ENCODE data around the gene CDC42EP3. TPM values are rescaled to one million over a fixed set of nuclear protein-coding genes. Genes with fewer than 3 reads are reported as not detected.

Gene CDC42EP3
- total and polyA plus RNA-seq, 2 donors (not counting 1 experiment from before 2014, with no cell fraction given): 28.0 to 29.9 TPM

DNA sequence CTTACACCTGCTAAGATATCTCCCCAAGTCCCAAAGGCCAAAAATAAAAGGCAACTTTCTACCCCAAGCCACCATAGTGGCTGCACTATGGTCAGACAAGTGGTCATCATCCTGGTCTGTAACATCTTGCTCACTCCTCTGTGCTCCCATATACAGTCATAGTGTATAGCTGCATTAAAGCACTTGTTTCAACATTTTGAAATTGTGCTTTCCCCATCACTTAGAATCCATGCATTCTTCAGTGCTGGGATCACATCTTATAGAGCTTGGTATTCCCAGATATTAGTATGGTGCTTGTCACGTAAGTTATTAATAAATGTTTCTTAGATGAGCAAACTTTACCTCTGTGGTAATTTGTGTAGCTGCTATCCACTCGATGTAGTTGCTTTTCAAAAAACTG, 40.4 kb upstream of the CDC42EP3 start:
- no peak for ATAC-seq (ENCODE audit: low read depth)
- H3K9ac ChIP-seq (ENCODE audit: low read length): no peak overlapping the region
- H3K9me3 Mint-ChIP-seq (ENCODE audit: insufficient read depth): peaks cover 4% of the 10 kb centered on the region
- H3K27me3 ChIP-seq (replicated peaks in 1 of 4; ENCODE audit: control extremely low read depth in 1 of 4, control insufficient read depth in 3 of 4, insufficient read depth in 4 of 4, low read length in 3 of 4): no peaks in the 10 kb centered on the region
- DNase-seq: no peak
- H4K20me1 ChIP-seq (ENCODE audit: control insufficient read depth, insufficient read depth, low read length, poor library complexity, severe bottlenecking): no peaks in the 10 kb centered on the region
- ChIA-PET POLR2A (no interaction called here), CTCF (no interaction called here)
- H3K4me3 Mint-ChIP-seq: no peak overlapping the region
- H3K4me1 Mint-ChIP-seq: peaks cover 40% of the 10 kb centered on the region
- no peak overlapping the region for H3K4me2 ChIP-seq (replicated peaks; ENCODE audit: low read depth, low read length, poor library complexity, severe bottlenecking)
- no peaks in the 10 kb centered on the region for H3K79me2 ChIP-seq (ENCODE audit: control insufficient read depth, insufficient read depth, low read length)
- WGBS (ENCODE audit: insufficient coverage): no CpG with 5 or more reads among the region's 2 CpGs
- intact Hi-C loops (cut with micrococcal nuclease): no loop called here
- H3K36me3 ChIP-seq (replicated peaks in 1 of 2; ENCODE audit: control extremely low read depth in 1 of 2, control insufficient read depth in 1 of 2, extremely low read depth in 1 of 2, insufficient read depth in 2 of 2, low read length in 1 of 2): no peaks in the 10 kb centered on the region
- no peak overlapping the region for H3K27ac ChIP-seq (ENCODE audit: low read length in 2 of 2)
- H3K27me3 Mint-ChIP-seq: no peaks in the 10 kb centered on the region
- no peak overlapping the region for H2AFZ ChIP-seq (ENCODE audit: insufficient read depth, low read depth, low read length, poor library complexity, severe bottlenecking)
- TF ChIP-seq, protein P1, sequence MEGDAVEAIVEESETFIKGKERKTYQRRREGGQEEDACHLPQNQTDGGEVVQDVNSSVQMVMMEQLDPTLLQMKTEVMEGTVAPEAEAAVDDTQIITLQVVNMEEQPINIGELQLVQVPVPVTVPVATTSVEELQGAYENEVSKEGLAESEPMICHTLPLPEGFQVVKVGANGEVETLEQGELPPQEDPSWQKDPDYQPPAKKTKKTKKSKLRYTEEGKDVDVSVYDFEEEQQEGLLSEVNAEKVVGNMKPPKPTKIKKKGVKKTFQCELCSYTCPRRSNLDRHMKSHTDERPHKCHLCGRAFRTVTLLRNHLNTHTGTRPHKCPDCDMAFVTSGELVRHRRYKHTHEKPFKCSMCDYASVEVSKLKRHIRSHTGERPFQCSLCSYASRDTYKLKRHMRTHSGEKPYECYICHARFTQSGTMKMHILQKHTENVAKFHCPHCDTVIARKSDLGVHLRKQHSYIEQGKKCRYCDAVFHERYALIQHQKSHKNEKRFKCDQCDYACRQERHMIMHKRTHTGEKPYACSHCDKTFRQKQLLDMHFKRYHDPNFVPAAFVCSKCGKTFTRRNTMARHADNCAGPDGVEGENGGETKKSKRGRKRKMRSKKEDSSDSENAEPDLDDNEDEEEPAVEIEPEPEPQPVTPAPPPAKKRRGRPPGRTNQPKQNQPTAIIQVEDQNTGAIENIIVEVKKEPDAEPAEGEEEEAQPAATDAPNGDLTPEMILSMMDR (IDR thresholded peaks at IDR 0.05): no peak
- TF ChIP-seq EZH2 (IDR thresholded peaks at IDR 0.05; ENCODE audit: borderline replicate concordance, insufficient read depth, low read depth, low read length, poor library complexity, severe bottlenecking): no peak
- no peak overlapping the region for H3K27ac Mint-ChIP-seq
- H3K4me3 ChIP-seq (ENCODE audit: control extremely low read depth in 1 of 5, extremely low read depth in 1 of 5, insufficient read depth in 1 of 5, low read depth in 2 of 5, low read length in 4 of 5): no peak overlapping the region
- peaks cover 21 to 34% of the 10 kb centered on the region in 2 donors for H3K4me1 ChIP-seq (ENCODE audit: control insufficient read depth in 2 of 2, insufficient read depth in 2 of 2, low read length in 2 of 2)
- H3K9me3 ChIP-seq (ENCODE audit: control extremely low read depth in 1 of 3, control insufficient read depth in 2 of 3, insufficient read depth in 1 of 3, low read length in 2 of 3): peaks cover 0 to 9% (median 0%) of the 10 kb centered on the region in 3 donors

DNA sequence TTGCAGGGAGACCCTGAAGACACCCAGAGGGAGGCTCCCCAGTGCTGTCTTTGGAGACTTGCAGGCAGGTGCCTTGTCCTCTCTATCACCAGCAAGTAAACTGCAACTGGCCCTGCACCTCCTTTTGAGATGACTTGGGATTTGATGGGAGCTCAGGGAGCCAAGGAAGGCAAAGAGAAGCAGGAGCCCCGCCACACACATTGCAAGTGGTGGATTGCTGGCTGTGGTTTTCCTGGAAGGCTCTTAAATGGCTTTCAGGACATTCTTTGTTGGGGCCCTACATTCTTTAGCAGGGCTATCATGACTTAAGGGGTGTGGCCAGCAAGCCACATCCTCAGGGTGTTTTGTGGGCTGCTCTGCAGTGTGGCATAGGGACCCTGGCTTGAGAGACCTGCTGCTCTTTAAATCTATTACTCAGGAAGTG, 39.9 kb upstream of the CDC42EP3 start:
- Histone ChIP-seq H3K9ac (ENCODE audit: low read length) (no peak overlapping the region), H3K4me2 (replicated peaks; ENCODE audit: low read depth, low read length, poor library complexity, severe bottlenecking) (no peak overlapping the region), H2AFZ (ENCODE audit: insufficient read depth, low read depth, low read length, poor library complexity, severe bottlenecking) (no peak overlapping the region), H3K4me3 (ENCODE audit: control extremely low read depth in 1 of 5, extremely low read depth in 1 of 5, insufficient read depth in 1 of 5, low read depth in 2 of 5, low read length in 4 of 5) (no peak overlapping the region), H3K27ac (ENCODE audit: low read length in 2 of 2) (no peak overlapping the region), H3K79me2 (ENCODE audit: control insufficient read depth, insufficient read depth, low read length) (no peaks in the 10 kb centered on the region), H3K4me1 (ENCODE audit: control insufficient read depth in 2 of 2, insufficient read depth in 2 of 2, low read length in 2 of 2) (peaks cover 24 to 39% of the 10 kb centered on the region in 2 donors), H3K27me3 (replicated peaks in 1 of 4; ENCODE audit: control extremely low read depth in 1 of 4, control insufficient read depth in 3 of 4, insufficient read depth in 4 of 4, low read length in 3 of 4) (no peaks in the 10 kb centered on the region), H3K9me3 (ENCODE audit: control extremely low read depth in 1 of 3, control insufficient read depth in 2 of 3, insufficient read depth in 1 of 3, low read length in 2 of 3) (peaks cover 0 to 9% (median 0%) of the 10 kb centered on the region in 3 donors), H3K36me3 (replicated peaks in 1 of 2; ENCODE audit: control extremely low read depth in 1 of 2, control insufficient read depth in 1 of 2, extremely low read depth in 1 of 2, insufficient read depth in 2 of 2, low read length in 1 of 2) (no peaks in the 10 kb centered on the region), H4K20me1 (ENCODE audit: control insufficient read depth, insufficient read depth, low read length, poor library complexity, severe bottlenecking) (no peaks in the 10 kb centered on the region)
- peaks cover 45% of the 10 kb centered on the region for H3K4me1 Mint-ChIP-seq
- H3K27ac Mint-ChIP-seq: peak overlapping the region; percentile 39
- 40% methylated on average over 1 of the region's 1 CpG for WGBS (ENCODE audit: insufficient coverage)
- ATAC-seq (ENCODE audit: low read depth) (no peak), DNase-seq (no peak)
- intact Hi-C loops (cut with micrococcal nuclease): no loop called here
- POLR2A ChIA-PET: no interaction called here
- TF ChIP-seq EZH2 (IDR thresholded peaks at IDR 0.05; ENCODE audit: borderline replicate concordance, insufficient read depth, low read depth, low read length, poor library complexity, severe bottlenecking): no peak
- TF ChIP-seq, protein P1 (IDR thresholded peaks at IDR 0.05): no peak
- CTCF ChIA-PET: no interaction called here
- H3K4me3 Mint-ChIP-seq: no peak overlapping the region
- no peaks in the 10 kb centered on the region for H3K27me3 Mint-ChIP-seq
- H3K9me3 Mint-ChIP-seq (ENCODE audit: insufficient read depth): peaks cover 4% of the 10 kb centered on the region
